Activated B cell treated with CpG ODN at 0.5 μM for 24 hours (primary cell): Measurements from ENCODE around the gene PABPN1. TPM values are rescaled to one million over a fixed set of nuclear protein-coding genes. Genes with fewer than 3 reads are reported as not detected.

Experiments
- ATAC-seq: fragments of 200-7000 bp; cut with Tn5 transposase; one replicate; pipeline ENCODE4 v1.10.0; 2021; ENCODE audit warnings: low read depth, mild to moderate bottlenecking, moderate library complexity
- CTCF ChIA-PET: fragments of 350-600 bp; sonication (Branson Sonifier 250); formaldehyde crosslinking; loops from one replicate; lab custom pipeline; 2021; ENCODE audit warnings: antibody characterized with exemption; lab: Charles Lee
- POLR2A ChIA-PET: fragments of 350-600 bp; sonication (Branson Sonifier 250); formaldehyde crosslinking; loops from one replicate; lab custom pipeline; 2021; ENCODE audit warnings: antibody characterized with exemption; lab: Charles Lee
- DNase-seq: peaks from one replicate; pipeline ENCODE4 v3.0.0; 2022
- H3K27ac Mint-ChIP-seq: one replicate; pipeline ENCODE4 v1.8.0; 2020; ENCODE audit warnings: mixed read lengths
- H3K27me3 Mint-ChIP-seq: one replicate; pipeline ENCODE4 v1.8.0; 2021; ENCODE audit warnings: mixed read lengths
- H3K36me3 Mint-ChIP-seq: one replicate; pipeline ENCODE4 v1.8.0; 2021; ENCODE audit warnings: low read depth, mixed read lengths
- H3K4me1 Mint-ChIP-seq: one replicate; pipeline ENCODE4 v1.8.0; 2021; ENCODE audit warnings: mixed read lengths
- H3K4me3 Mint-ChIP-seq: one replicate; pipeline ENCODE4 v1.8.0; 2020; ENCODE audit warnings: mild to moderate bottlenecking, mixed read lengths
- H3K9me3 Mint-ChIP-seq: one replicate; pipeline ENCODE4 v1.8.0; 2020; ENCODE audit warnings: mixed read lengths
- intact Hi-C: fragments of 100-400 bp; cut with micrococcal nuclease; formaldehyde crosslinking; loops from one replicate; pipeline ENCODE4 v1.15.1; 2024
- total RNA-seq: library from RNA; stranded (reverse); gene quantifications from 2 replicates; pipeline ENCODE4 v1.2.3, GENCODE V29; 2022
- TF ChIP-seq, protein P1 (sequence below): fragments of 200-600 bp; IDR thresholded peaks from one replicate; pipeline ENCODE4 v1.8.0; 2022; ENCODE audit warnings: antibody characterized with exemption, mild to moderate bottlenecking

The PABPN1 gene
- total RNA-seq, 1 donor from 2014 or later = 264 TPM

GRCh38 chr14:23284654-23285529 is 36.4 kb upstream of the PABPN1 start:
- intact Hi-C loops = no loop called here
- no peak for ATAC-seq

GRCh38 chr14:23285530-23286019 is 35.7 kb upstream of the PABPN1 start:
- intact Hi-C loops = loop anchor here (1.0 kb wide), 4 partner anchors 10 to 184 kb away; partner anchors contain the start of genes NGDN and PABPN1
- Mint-ChIP-seq H3K4me3 (peak overlapping the region; percentile 96), H3K9me3 (no peaks in the 10 kb centered on the region), H3K36me3 (peaks cover 7% of the 10 kb centered on the region), H3K27ac (peak overlapping the region; percentile 86), H3K4me1 (peaks cover 18% of the 10 kb centered on the region), H3K27me3 (no peaks in the 10 kb centered on the region)
- ATAC-seq (peak; percentile 26), DNase-seq (no peak)
- CTCF ChIA-PET = interaction anchor here (1.4 to 2.0 kb wide), 2 partner anchors 10 to 15 kb away, joined by 6 to 14 read pairs; no protein-coding TSS in a partner anchor
- TF ChIP-seq, protein P1, sequence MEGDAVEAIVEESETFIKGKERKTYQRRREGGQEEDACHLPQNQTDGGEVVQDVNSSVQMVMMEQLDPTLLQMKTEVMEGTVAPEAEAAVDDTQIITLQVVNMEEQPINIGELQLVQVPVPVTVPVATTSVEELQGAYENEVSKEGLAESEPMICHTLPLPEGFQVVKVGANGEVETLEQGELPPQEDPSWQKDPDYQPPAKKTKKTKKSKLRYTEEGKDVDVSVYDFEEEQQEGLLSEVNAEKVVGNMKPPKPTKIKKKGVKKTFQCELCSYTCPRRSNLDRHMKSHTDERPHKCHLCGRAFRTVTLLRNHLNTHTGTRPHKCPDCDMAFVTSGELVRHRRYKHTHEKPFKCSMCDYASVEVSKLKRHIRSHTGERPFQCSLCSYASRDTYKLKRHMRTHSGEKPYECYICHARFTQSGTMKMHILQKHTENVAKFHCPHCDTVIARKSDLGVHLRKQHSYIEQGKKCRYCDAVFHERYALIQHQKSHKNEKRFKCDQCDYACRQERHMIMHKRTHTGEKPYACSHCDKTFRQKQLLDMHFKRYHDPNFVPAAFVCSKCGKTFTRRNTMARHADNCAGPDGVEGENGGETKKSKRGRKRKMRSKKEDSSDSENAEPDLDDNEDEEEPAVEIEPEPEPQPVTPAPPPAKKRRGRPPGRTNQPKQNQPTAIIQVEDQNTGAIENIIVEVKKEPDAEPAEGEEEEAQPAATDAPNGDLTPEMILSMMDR = no peak
- POLR2A ChIA-PET = interaction anchor here (0.6 to 3.4 kb wide), 8 partner anchors 10 to 450 kb away, joined by 3 to 44 read pairs (median 9); partner anchors contain the start of genes ACIN1, BCL2L2, C14orf119 and PABPN1

More at GRCh38 chr14:23284654-23285529, 36.4 kb upstream of the PABPN1 start:
- Mint-ChIP-seq H3K27me3 (no peaks in the 10 kb centered on the region), H3K27ac (peak overlapping the region; percentile 86), H3K36me3 (peaks cover 7% of the 10 kb centered on the region), H3K9me3 (no peaks in the 10 kb centered on the region), H3K4me1 (peaks cover 18% of the 10 kb centered on the region), H3K4me3 (peak overlapping the region; percentile 96)
- TF ChIP-seq, protein P1 = no peak
- CTCF ChIA-PET = no interaction called here
- POLR2A ChIA-PET = interaction anchor here (0.7 to 3.4 kb wide), 4 partner anchors 17 to 450 kb away, joined by 4 to 44 read pairs (median 20); partner anchors contain the start of genes BCL2L2, PABPN1 and PPP1R3E
- no peak for DNase-seq

GRCh38 chr14:23286020-23286901 is 35.0 kb upstream of the PABPN1 start, which contains the start of gene HOMEZ:
Gene HOMEZ, minus strand, starts transcription at chr14:23286132. Its CDS starts 180 bp downstream, at chr14:23285952.
- H3K36me3 Mint-ChIP-seq = peaks cover 7% of the 10 kb centered on the region
- no peaks in the 10 kb centered on the region for H3K9me3 Mint-ChIP-seq
- peak within 1 kb of the TSS; percentile 96 for H3K4me3 Mint-ChIP-seq
- H3K4me1 Mint-ChIP-seq = peaks cover 18% of the 10 kb centered on the region
- H3K27ac Mint-ChIP-seq = peak within 1 kb of the TSS; percentile 90
- H3K27me3 Mint-ChIP-seq = no peaks in the 10 kb centered on the region
- TF ChIP-seq, protein P1 = no peak
- CTCF ChIA-PET = interaction anchor here (0.9 to 2.0 kb wide), 5 partner anchors 10 to 165 kb away, joined by 3 to 14 read pairs (median 6); no protein-coding TSS in a partner anchor
- ATAC-seq (peak; percentile 97), DNase-seq (peak; percentile 97)
- intact Hi-C loops = loop anchor here (1.0 kb wide), 4 partner anchors 9 to 183 kb away; partner anchors contain the start of genes NGDN and PABPN1
- POLR2A ChIA-PET = interaction anchor here (0.6 to 3.4 kb wide), 7 partner anchors 9 to 449 kb away, joined by 3 to 44 read pairs (median 13); partner anchors contain the start of genes ACIN1, C14orf119, PABPN1 and PPP1R3E

GRCh38 chr14:23286902-23287479 is 34.3 kb upstream of the PABPN1 start:
- POLR2A ChIA-PET = interaction anchor here (1.3 to 3.4 kb wide), 4 partner anchors 8 to 192 kb away, joined by 13 to 44 read pairs (median 24); partner anchors contain the start of genes ACIN1, C14orf119, PABPN1 and PPP1R3E
- intact Hi-C loops = loop anchor here (1.0 kb wide), 4 partner anchors 8 to 182 kb away; partner anchors contain the start of genes NGDN and PABPN1
- DNase-seq (no peak), ATAC-seq (no peak)
- peaks cover 7% of the 10 kb centered on the region for H3K36me3 Mint-ChIP-seq
- peak overlapping the region; percentile 96 for H3K4me3 Mint-ChIP-seq
- CTCF ChIA-PET = interaction anchor here (0.9 to 2.0 kb wide), 5 partner anchors 9 to 166 kb away, joined by 3 to 14 read pairs (median 6); no protein-coding TSS in a partner anchor
- TF ChIP-seq, protein P1 = no peak
- H3K9me3 Mint-ChIP-seq = no peaks in the 10 kb centered on the region
- no peaks in the 10 kb centered on the region for H3K27me3 Mint-ChIP-seq
- H3K27ac Mint-ChIP-seq = peak overlapping the region; percentile 90
- H3K4me1 Mint-ChIP-seq = peaks cover 18% of the 10 kb centered on the region
